Activated T-cell treated with anti-CD3 and anti-CD28 coated beads, Interleukin-2, amount 50 U/mL, for 4 hours (primary cell): Measurements from ENCODE around the gene TSPYL2. TPM values are rescaled to one million over a fixed set of nuclear protein-coding genes. Genes with fewer than 3 reads are reported as not detected.
A peak's percentile ranks its signal among the peaks of the same experiment; 100 is the strongest.

ENCODE experiments used
- ATAC-seq, 2 donors: fragments of 200-7000 bp; cut with Tn5 transposase; one replicate each; pipeline ENCODE4 v1.10.0; 2021
- DNase-seq: peaks from one replicate; pipeline ENCODE4 v3.0.0-alpha.2; 2020
- H3K27me3 Mint-ChIP-seq: one replicate; pipeline ENCODE4 v1.8.0; 2021; ENCODE audit warnings: low read depth, mixed read lengths
- H3K36me3 Mint-ChIP-seq: one replicate; pipeline ENCODE4 v1.8.0; 2022; ENCODE audit warnings: mixed read lengths; ENCODE audit not compliant: insufficient read depth
- H3K4me1 Mint-ChIP-seq: one replicate; pipeline ENCODE4 v1.8.0; 2021; ENCODE audit warnings: low read depth, mixed read lengths
- H3K4me3 Mint-ChIP-seq: one replicate; pipeline ENCODE4 v1.8.0; 2021; ENCODE audit warnings: mild to moderate bottlenecking, moderate library complexity, mixed read lengths
- H3K9me3 Mint-ChIP-seq: one replicate; pipeline ENCODE4 v1.8.0; 2021; ENCODE audit warnings: mixed read lengths
- total RNA-seq, 3 donors: library from RNA; stranded (reverse); gene quantifications; one replicate each; pipeline ENCODE4 v1.2.1, GENCODE V29; 2021

The TSPYL2 gene
- total RNA-seq, 3 donors from 2014 or later: 55.8 to 73.3 (median 69.3) TPM

GRCh38 chrX:53072418-53073114 is 9.6 kb upstream of the TSPYL2 start:
- Mint-ChIP-seq H3K4me3 (peak overlapping the region; percentile 80), H3K4me1 (peaks cover 17% of the 10 kb centered on the region), H3K27me3 (no peaks in the 10 kb centered on the region), H3K9me3 (no peaks in the 10 kb centered on the region), H3K36me3 (no peaks in the 10 kb centered on the region)
- ATAC-seq: peak; percentile 2
- no peak for DNase-seq

DNA sequence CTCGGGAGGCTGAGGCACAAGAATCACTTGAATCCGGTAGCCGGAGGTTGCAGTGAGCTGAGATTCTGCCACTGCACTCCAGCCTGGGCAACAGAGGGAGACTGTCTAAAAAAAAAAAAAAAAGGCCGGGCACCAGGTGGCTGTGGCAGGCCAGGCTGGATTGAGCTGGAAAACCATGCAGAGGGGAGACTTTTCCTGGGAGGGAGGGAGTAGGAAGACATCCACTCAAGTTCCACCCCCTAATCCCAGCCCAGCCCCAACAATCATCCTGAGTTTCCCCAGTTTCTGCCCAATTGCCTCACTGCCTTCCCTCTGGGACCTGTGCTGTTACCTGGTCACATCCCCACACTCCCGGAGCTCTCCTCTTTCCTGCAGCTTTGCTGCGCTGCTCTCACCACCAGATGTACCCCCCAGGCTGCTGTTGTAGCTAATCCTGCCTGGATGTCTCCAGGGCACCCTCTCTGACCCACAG is 9.0 kb upstream of the TSPYL2 start:
- Mint-ChIP-seq H3K4me3 (no peak overlapping the region), H3K9me3 (no peaks in the 10 kb centered on the region), H3K27me3 (no peaks in the 10 kb centered on the region), H3K36me3 (no peaks in the 10 kb centered on the region), H3K4me1 (peaks cover 17% of the 10 kb centered on the region)
- ATAC-seq (no peak), DNase-seq (no peak)

DNA sequence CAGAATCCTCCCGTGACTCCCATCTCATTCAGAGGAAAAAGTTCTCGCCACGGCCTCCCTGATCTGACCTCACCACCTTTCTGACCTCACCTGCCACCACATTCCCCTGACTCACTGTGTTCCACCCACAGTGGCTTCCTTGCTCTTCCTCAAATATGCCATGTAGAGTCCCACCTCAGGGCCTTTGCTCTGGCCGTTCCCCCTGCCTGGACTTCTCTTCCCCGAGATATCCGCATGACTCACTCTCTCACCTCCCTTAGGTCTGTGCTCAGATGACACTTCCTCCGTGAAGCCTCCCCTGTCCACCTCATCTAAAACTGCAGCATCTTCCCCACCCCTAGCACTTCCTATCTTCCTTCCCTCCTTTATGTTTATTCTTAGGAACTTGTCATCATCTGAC is 7.2 kb upstream of the TSPYL2 start:
- no peak for DNase-seq
- H3K4me1 Mint-ChIP-seq: peaks cover 19% of the 10 kb centered on the region
- ATAC-seq: no peak
- H3K27me3 Mint-ChIP-seq: no peaks in the 10 kb centered on the region
- H3K36me3 Mint-ChIP-seq: no peaks in the 10 kb centered on the region
- H3K4me3 Mint-ChIP-seq: no peak overlapping the region
- no peaks in the 10 kb centered on the region for H3K9me3 Mint-ChIP-seq

GRCh38 chrX:53076671-53077070 is 5.5 kb upstream of the TSPYL2 start:
- ATAC-seq (no peak), DNase-seq (no peak)
- Mint-ChIP-seq H3K9me3 (no peaks in the 10 kb centered on the region), H3K27me3 (no peaks in the 10 kb centered on the region), H3K4me1 (peaks cover 26% of the 10 kb centered on the region), H3K36me3 (no peaks in the 10 kb centered on the region), H3K4me3 (no peak overlapping the region)

DNA sequence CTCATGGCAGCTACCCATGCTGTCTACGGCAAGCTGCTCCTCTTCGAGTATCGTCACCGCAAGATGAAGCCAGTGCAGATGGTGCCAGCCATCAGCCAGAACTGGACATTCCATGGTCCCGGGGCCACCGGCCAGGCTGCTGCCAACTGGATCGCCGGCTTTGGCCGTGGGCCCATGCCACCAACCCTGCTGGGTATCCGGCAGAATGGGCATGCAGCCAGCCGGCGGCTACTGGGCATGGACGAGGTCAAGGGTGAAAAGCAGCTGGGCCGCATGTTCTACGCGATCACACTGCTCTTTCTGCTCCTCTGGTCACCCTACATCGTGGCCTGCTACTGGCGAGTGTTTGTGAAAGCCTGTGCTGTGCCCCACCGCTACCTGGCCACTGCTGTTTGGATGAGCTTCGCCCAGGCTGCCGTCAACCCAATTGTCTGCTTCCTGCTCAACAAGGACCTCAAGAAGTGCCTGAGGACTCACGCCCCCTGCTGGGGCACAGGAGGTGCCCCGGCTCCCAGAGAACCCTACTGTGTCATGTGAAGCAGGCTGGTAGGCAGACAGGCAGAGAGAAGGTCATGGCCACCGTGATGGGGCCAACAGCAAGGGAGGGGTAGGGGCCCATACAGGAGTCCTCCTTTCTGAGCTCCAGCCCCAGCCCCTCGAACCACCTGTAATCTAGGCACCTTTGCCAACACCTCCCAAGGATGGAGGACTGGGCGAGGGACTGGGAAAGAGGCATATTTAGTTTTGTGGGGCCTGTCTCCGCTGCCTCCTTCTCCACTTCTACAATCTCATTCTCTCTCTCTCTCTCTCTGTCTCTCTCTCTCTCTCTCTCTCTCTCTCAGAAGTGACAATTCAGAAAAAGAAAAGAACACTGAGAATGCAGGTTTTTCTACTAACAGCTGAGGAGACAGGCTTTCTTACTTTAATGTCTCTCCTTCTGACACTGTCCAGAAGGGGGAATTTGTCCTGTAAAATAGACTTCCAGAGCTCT is 4.7 kb upstream of the TSPYL2 start:
- H3K36me3 Mint-ChIP-seq: no peaks in the 10 kb centered on the region
- no peaks in the 10 kb centered on the region for H3K9me3 Mint-ChIP-seq
- H3K4me3 Mint-ChIP-seq: no peak overlapping the region
- no peaks in the 10 kb centered on the region for H3K27me3 Mint-ChIP-seq
- no peak for ATAC-seq
- DNase-seq: no peak
- H3K4me1 Mint-ChIP-seq: peaks cover 20% of the 10 kb centered on the region

DNA sequence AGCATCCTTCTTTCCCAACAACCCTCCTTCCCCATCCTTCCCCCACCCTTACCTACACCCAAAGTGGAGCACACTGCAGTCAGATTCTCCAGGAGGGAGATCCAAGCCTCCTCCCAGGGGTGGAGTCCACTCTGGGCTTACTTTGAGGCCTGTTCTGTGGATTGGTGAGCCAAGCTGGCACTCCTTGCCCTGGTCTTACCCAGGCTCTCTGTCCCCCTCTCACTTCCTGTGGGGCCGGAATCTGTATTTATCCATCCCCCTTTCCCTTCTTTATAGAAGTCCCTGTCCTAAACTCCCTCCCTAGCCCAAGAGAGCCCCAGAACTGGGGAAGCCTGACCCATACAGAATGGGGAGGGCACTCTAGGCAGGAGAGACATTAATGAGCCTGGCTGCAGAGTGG is 3.2 kb upstream of the TSPYL2 start:
- ATAC-seq: no peak
- H3K4me3 Mint-ChIP-seq: no peak overlapping the region

DNA sequence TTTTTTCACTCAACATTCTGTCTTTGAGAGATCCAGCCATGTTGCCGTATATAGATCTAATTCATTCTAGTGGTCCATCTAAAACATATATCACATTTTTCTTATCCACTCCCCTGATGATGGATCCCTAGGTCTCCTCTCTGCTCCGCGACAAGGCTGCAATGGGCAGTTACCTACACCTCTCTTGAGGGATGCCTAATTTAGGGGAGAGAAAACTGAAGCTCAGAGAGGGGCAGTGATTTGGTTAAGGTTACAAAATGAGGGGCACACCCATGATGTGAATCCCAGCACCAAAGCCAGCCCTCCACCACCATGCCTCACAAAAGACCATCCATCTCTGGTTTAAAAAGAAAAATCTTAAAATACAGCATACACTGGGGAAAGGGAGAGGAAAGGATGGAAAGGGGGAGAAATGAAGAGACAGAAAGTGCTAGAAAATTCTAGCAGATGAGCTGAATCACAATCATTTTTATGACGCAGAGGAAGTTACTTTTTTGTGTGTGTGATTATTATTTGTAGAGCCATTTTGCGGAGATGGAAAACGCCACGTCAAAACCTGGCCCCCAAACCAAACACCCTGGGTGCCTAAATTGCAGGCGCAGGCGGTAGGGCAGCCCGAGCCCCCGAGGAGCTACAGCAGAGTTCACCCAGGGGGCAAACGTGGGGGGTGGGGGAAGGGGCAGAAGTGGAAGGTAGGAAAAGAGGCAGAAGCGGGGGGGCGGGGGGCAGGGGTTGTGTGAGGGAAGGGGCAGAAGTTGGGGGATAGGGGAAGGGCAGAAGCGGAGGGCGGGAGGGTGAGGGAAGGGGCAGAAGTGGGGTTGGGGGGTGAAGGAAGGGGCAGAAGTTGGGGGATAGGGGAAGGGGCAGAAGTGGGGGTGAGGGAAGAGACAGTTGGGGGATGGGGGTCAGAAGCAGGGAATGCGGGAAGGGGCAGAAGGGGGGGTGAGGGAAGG is 1.3 kb upstream of the TSPYL2 start:
- ATAC-seq: no peak
- Mint-ChIP-seq H3K4me3 (peak overlapping the region; percentile 82), H3K9me3 (no peaks in the 10 kb centered on the region), H3K27me3 (no peaks in the 10 kb centered on the region), H3K36me3 (peaks cover 22% of the 10 kb centered on the region), H3K4me1 (peaks cover 35% of the 10 kb centered on the region)
- peak; percentile 27 for DNase-seq

More for the DNA sequence above, 3.2 kb upstream of the TSPYL2 start:
- H3K9me3 Mint-ChIP-seq: no peaks in the 10 kb centered on the region
- peaks cover 7% of the 10 kb centered on the region for H3K36me3 Mint-ChIP-seq
- no peaks in the 10 kb centered on the region for H3K27me3 Mint-ChIP-seq
- DNase-seq: no peak
- H3K4me1 Mint-ChIP-seq: peaks cover 25% of the 10 kb centered on the region

GRCh38 chrX:53082773-53083616 is 828 bp downstream of the TSPYL2 start:
- H3K4me3 Mint-ChIP-seq: peak overlapping the region; percentile 94
- DNase-seq (no peak), ATAC-seq (no peak)
- H3K27me3 Mint-ChIP-seq: no peaks in the 10 kb centered on the region
- H3K36me3 Mint-ChIP-seq: peaks cover 27% of the 10 kb centered on the region
- H3K9me3 Mint-ChIP-seq: no peaks in the 10 kb centered on the region
- peaks cover 51% of the 10 kb centered on the region for H3K4me1 Mint-ChIP-seq

GRCh38 chrX:53084043-53084570 is 1.9 kb downstream of the TSPYL2 start:
- H3K4me1 Mint-ChIP-seq: peaks cover 61% of the 10 kb centered on the region

GRCh38 chrX:53084863-53085262 is 2.7 kb downstream of the TSPYL2 start:
- Mint-ChIP-seq H3K9me3 (no peaks in the 10 kb centered on the region), H3K27me3 (no peaks in the 10 kb centered on the region), H3K4me1 (peaks cover 62% of the 10 kb centered on the region), H3K36me3 (peaks cover 32% of the 10 kb centered on the region), H3K4me3 (no peak overlapping the region)
- DNase-seq (no peak), ATAC-seq (no peak)

More at GRCh38 chrX:53084043-53084570, 1.9 kb downstream of the TSPYL2 start:
- H3K27me3 Mint-ChIP-seq: no peaks in the 10 kb centered on the region
- no peaks in the 10 kb centered on the region for H3K9me3 Mint-ChIP-seq
- DNase-seq (no peak), ATAC-seq (no peak)
- H3K36me3 Mint-ChIP-seq: peaks cover 32% of the 10 kb centered on the region
- peak overlapping the region; percentile 94 for H3K4me3 Mint-ChIP-seq

- Mint-ChIP-seq H3K4me1 (peaks cover 57% of the 10 kb centered on the region), H3K36me3 (peaks cover 32% of the 10 kb centered on the region), H3K27me3 (no peaks in the 10 kb centered on the region), H3K9me3 (no peaks in the 10 kb centered on the region), H3K4me3 (peak overlapping the region; percentile 49)
- no peak for ATAC-seq
- no peak for DNase-seq
These were observed 3.6 kb downstream of the TSPYL2 start for GRCh38 chrX:53085661-53086229.

- DNase-seq (no peak), ATAC-seq (no peak)
- Mint-ChIP-seq H3K4me1 (peaks cover 54% of the 10 kb centered on the region), H3K36me3 (peaks cover 32% of the 10 kb centered on the region), H3K27me3 (no peaks in the 10 kb centered on the region), H3K9me3 (no peaks in the 10 kb centered on the region), H3K4me3 (peak overlapping the region; percentile 54)
These were observed 4.3 kb downstream of the TSPYL2 start for GRCh38 chrX:53086464-53086863.
